ENCODE data around the gene E2F4. TPM values are rescaled to one million over a fixed set of nuclear protein-coding genes. Genes with fewer than 3 reads are reported as not detected.

E2F4 gene
- total and polyA plus RNA-seq, 2 of the 13 experiments (the other 11 are each of a cell fraction or from before 2014, with no cell fraction given): 84.8 to 91.2 TPM

DNA sequence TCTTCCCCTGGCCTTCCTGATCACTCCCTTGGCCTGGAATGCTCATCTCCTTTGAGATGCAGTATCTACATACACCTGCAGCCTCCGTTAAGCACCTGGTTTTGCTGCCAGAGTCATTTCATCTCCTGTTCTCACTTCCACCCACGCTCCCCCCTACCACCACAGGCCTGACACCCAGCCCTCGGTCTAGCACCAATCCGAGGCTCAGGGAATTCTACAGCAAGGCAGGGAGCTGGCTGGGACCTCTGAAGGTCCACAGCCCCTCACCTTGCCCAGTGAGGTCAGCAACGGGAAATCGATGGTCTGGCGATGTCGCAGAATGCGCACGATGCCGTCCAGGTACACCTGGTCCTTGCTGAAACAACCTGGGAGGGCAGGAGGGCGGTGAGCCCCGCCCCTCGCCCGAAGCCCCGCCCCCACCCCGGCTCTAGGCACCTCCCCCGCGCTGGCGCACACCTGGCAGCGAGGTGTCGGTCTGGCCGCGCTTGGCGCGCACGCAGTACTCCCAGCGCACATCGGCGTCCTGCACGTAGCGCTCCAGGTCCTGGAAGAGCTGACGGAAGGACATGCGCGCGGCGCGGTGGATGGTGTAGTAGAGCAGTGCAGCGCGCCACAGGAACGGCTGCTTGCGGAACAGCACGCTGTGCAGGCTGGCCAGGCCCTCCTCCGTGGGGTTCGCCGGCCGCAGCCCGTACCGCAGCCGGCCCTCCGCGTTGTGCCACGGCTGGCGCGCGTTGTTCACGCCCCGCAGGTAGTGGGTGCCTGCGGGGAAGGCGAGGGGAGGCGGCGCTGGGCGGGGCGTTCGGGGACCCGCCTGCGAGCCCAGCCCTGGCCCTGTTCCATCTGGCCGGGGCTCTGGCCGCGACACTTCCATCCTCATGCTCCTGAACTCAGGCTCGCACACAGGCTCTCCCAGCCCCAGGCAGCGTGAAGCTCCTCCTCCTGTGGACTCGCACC, 13.9 kb upstream of the E2F4 start (continued):
- TF ChIP-seq, protein P1, sequence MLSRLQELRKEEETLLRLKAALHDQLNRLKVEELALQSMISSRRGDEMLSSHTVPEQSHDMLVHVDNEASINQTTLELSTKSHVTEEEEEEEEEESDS (CRISPR knock-in tag; IDR thresholded peaks at IDR 0.05; ENCODE audit: borderline replicate concordance): no peak
- TF ChIP-seq TAF15 (IDR thresholded peaks at IDR 0.05; ENCODE audit: low read depth, low read length, poor library complexity, severe bottlenecking): no peak
- TF ChIP-seq TOE1 (CRISPR knock-in tag; IDR thresholded peaks at IDR 0.05): no peak
- TF ChIP-seq, protein P2, sequence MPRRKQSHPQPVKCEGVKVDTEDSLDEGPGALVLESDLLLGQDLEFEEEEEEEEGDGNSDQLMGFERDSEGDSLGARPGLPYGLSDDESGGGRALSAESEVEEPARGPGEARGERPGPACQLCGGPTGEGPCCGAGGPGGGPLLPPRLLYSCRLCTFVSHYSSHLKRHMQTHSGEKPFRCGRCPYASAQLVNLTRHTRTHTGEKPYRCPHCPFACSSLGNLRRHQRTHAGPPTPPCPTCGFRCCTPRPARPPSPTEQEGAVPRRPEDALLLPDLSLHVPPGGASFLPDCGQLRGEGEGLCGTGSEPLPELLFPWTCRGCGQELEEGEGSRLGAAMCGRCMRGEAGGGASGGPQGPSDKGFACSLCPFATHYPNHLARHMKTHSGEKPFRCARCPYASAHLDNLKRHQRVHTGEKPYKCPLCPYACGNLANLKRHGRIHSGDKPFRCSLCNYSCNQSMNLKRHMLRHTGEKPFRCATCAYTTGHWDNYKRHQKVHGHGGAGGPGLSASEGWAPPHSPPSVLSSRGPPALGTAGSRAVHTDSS (CRISPR knock-in tag; conservative IDR thresholded peaks at IDR 0.05): 0 out of 2 replicates have a peak, but pooled peaks have one; percentile 68
- no peak; the same call in 1 of the 2 replicates for TF ChIP-seq ZMAT3 (CRISPR knock-in tag; conservative IDR thresholded peaks at IDR 0.05)
- 0 out of 2 replicates have a peak, but pooled peaks have one; percentile 25 for TF ChIP-seq KDM1A (CRISPR knock-in tag; IDR thresholded peaks at IDR 0.05)
- TF ChIP-seq, protein P3, sequence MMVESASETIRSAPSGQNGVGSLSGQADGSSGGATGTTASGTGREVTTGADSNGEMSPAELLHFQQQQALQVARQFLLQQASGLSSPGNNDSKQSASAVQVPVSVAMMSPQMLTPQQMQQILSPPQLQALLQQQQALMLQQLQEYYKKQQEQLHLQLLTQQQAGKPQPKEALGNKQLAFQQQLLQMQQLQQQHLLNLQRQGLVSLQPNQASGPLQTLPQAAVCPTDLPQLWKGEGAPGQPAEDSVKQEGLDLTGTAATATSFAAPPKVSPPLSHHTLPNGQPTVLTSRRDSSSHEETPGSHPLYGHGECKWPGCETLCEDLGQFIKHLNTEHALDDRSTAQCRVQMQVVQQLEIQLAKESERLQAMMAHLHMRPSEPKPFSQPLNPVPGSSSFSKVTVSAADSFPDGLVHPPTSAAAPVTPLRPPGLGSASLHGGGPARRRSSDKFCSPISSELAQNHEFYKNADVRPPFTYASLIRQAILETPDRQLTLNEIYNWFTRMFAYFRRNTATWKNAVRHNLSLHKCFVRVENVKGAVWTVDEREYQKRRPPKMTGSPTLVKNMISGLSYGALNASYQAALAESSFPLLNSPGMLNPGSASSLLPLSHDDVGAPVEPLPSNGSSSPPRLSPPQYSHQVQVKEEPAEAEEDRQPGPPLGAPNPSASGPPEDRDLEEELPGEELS (CRISPR knock-in tag; IDR thresholded peaks at IDR 0.05): peak; percentile 44; the same call in 1 of the 2 replicates
- no peak for TF ChIP-seq ADNP (CRISPR knock-in tag; IDR thresholded peaks at IDR 0.05)
- TF ChIP-seq ZFP36L2 (CRISPR knock-in tag; IDR thresholded peaks at IDR 0.05): no peak
- TF ChIP-seq SRSF1 (optimal IDR thresholded peaks at IDR 0.05; ENCODE audit: low read depth, low read length): no peak
- TF ChIP-seq, protein P4, sequence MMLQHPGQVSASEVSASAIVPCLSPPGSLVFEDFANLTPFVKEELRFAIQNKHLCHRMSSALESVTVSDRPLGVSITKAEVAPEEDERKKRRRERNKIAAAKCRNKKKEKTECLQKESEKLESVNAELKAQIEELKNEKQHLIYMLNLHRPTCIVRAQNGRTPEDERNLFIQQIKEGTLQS (CRISPR knock-in tag; IDR thresholded peaks at IDR 0.05): no peak
- TF ChIP-seq ZMYM2 (CRISPR knock-in tag; IDR thresholded peaks at IDR 0.05): no peak
- no peak for TF ChIP-seq ZNF891 (CRISPR knock-in tag; IDR thresholded peaks at IDR 0.05)
- peak; percentile 83 for TF ChIP-seq HDAC2 (CRISPR knock-in tag; IDR thresholded peaks at IDR 0.05)
- no peak for TF ChIP-seq TCF12 (IDR thresholded peaks at IDR 0.05)
- TF ChIP-seq TCF12 (CRISPR knock-in tag; IDR thresholded peaks at IDR 0.05): no peak; the same call in 1 of the 2 replicates
- no peak for TF ChIP-seq NFIC (IDR thresholded peaks at IDR 0.05; ENCODE audit: low read length)
- TF ChIP-seq, protein P5, sequence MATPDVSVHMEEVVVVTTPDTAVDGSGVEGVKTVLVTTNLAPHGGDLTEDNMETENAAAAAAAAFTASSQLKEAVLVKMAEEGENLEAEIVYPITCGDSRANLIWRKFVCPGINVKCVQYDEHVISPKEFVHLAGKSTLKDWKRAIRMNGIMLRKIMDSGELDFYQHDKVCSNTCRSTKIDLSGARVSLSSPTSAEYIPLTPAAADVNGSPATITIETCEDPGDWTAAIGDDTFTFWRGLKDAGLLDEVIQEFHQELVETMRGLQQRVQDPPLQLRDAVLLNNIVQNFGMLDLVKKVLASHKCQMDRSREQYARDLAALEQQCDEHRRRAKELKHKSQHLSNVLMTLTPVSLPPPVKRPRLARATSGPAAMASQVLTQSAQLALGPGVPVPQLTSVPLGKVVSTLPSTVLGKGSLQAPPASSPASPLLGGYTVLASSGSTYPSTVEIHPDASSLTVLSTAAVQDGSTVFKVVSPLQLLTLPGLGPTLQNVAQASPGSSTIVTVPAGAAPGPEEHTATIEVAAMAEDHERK (CRISPR knock-in tag; IDR thresholded peaks at IDR 0.05; ENCODE audit: low read depth): peak; percentile 36; the same call in 1 of the 2 replicates
